Measurements from ENCODE around the gene BCAR3.
"Not testable (repeated sequence)": the region's sequence is repeated elsewhere in the genome, so short reads cannot be mapped to it uniquely, and the experiment has no call there.

The BCAR3 gene

GRCh38 chr1:93705892-93706500 is 24.4 kb upstream of the BCAR3 start:
- no peak for FAIRE-seq

GRCh38 chr1:93704052-93704451 is 22.4 kb upstream of the BCAR3 start:
- FAIRE-seq, result no peak

GRCh38 chr1:93703643-93704042 is 22.0 kb upstream of the BCAR3 start:
- FAIRE-seq, result no peak

GRCh38 chr1:93702828-93703183 is 21.2 kb upstream of the BCAR3 start:
- no peak for FAIRE-seq

- FAIRE-seq, result no peak
These were observed 20.6 kb upstream of the BCAR3 start for GRCh38 chr1:93702111-93702827.

GRCh38 chr1:93701629-93702028 is 20.0 kb upstream of the BCAR3 start:
- no peak for FAIRE-seq

GRCh38 chr1:93700532-93701469 is 19.2 kb upstream of the BCAR3 start:
- no peak for FAIRE-seq

- FAIRE-seq, result no peak
These were observed 18.0 kb upstream of the BCAR3 start for GRCh38 chr1:93699503-93700168.

- FAIRE-seq, result no peak
These were observed 17.4 kb upstream of the BCAR3 start for GRCh38 chr1:93699049-93699384.

GRCh38 chr1:93698329-93699048 is 16.9 kb upstream of the BCAR3 start:
- FAIRE-seq, result no peak

GRCh38 chr1:93697566-93697965 is 15.9 kb upstream of the BCAR3 start:
- not testable (repeated sequence) for FAIRE-seq

GRCh38 chr1:93695411-93696005 is 13.9 kb upstream of the BCAR3 start:
- no peak for FAIRE-seq

- no peak for FAIRE-seq
These were observed 13.2 kb upstream of the BCAR3 start for GRCh38 chr1:93694819-93695218.

GRCh38 chr1:93694039-93694438 is 12.4 kb upstream of the BCAR3 start:
- FAIRE-seq, result no peak

- FAIRE-seq, result no peak
These were observed 11.4 kb upstream of the BCAR3 start for GRCh38 chr1:93692983-93693591.

- FAIRE-seq, result no peak
These were observed 10.8 kb upstream of the BCAR3 start for GRCh38 chr1:93692451-93692861.

GRCh38 chr1:93692026-93692425 is 10.4 kb upstream of the BCAR3 start:
- FAIRE-seq, result no peak

GRCh38 chr1:93690921-93691789 is 9.5 kb upstream of the BCAR3 start:
- FAIRE-seq, result no peak

GRCh38 chr1:93690341-93690740 is 8.7 kb upstream of the BCAR3 start:
- FAIRE-seq, result no peak

- no peak for FAIRE-seq
These were observed 8.0 kb upstream of the BCAR3 start for GRCh38 chr1:93689521-93690223.
